GM12878 (cell line): Measurements from ENCODE around the gene ZNF652. TPM values are rescaled to one million over a fixed set of nuclear protein-coding genes. Genes with fewer than 3 reads are reported as not detected.

Experiments
- ATAC-seq: fragments of 200-7000 bp; cut with Tn5 transposase; 3 replicates; pipeline ENCODE4 v1.9.1; 2020; ENCODE audit warnings: mild to moderate bottlenecking, moderate library complexity
- BruUV-seq: library from RNA; stranded (reverse); fragments of 400-500 nt; replicated peaks from 2 replicates; lab custom pipeline; 2021; lab: Mats Ljungman, UMichigan
- CTCF ChIA-PET: fragments of 300-600 bp; sonication (Branson Sonifier 250); formaldehyde crosslinking; extraction: SDS; loops from one replicate; lab custom pipeline; 2021; ENCODE audit warnings: inconsistent platforms; lab: Yijun Ruan, JAX
- POLR2A ChIA-PET: fragments of 350-600 bp; formaldehyde crosslinking; extraction: SDS; loops from one replicate; lab custom pipeline; 2021; ENCODE audit warnings: inconsistent platforms; lab: Charles Lee
- RAD21 ChIA-PET: fragments of 300-600 bp; sonication (Branson Sonifier 250); formaldehyde crosslinking; loops from one replicate; lab custom pipeline; 2023; ENCODE audit warnings: antibody characterized with exemption; ENCODE audit not compliant: unreplicated experiment; lab: Charles Lee
- SMC1A ChIA-PET: fragments of 300-600 bp; sonication (Branson Sonifier 250); formaldehyde crosslinking; loops from one replicate; lab custom pipeline; 2023; ENCODE audit not compliant: unreplicated experiment, uncharacterized antibody; lab: Charles Lee
- DNase-seq: peaks from one replicate; pipeline ENCODE4 v3.0.0-alpha.2; 2011; ENCODE audit warnings: low read depth, low spot score
- FAIRE-seq: peaks from 3 replicates; lab custom pipeline; 2011; peaks lifted over from hg19 to GRCh38; lab: Jason Lieb, UNC
- H2AFZ ChIP-seq: 2 replicates; pipeline ENCODE4 v1.6.0; 2011; ENCODE audit warnings: low read depth, low read length, control low read depth; ENCODE audit not compliant: control insufficient read depth
- H3K27ac ChIP-seq: 2 replicates; pipeline ENCODE4 v1.5.1; 2011; ENCODE audit warnings: control low read depth; ENCODE audit not compliant: control insufficient read depth, insufficient read depth
- H3K27me3 ChIP-seq, 2 experiments: replicated peaks in 1 of 2; 2 replicates each; pipeline versions ENCODE4 v1.6.0 to v1.6.1; 2011; ENCODE audit warnings: low read length in 1 of 2; ENCODE audit not compliant: control insufficient read depth in 2 of 2, insufficient read depth in 2 of 2
- H3K36me3 ChIP-seq, 2 experiments: 2 replicates each; pipeline ENCODE4 v1.5.1; 2011; ENCODE audit warnings: low read length in 1 of 2; ENCODE audit not compliant: control insufficient read depth in 2 of 2, insufficient read depth in 2 of 2
- H3K4me1 ChIP-seq: 2 replicates; pipeline ENCODE4 v1.6.1; 2011; ENCODE audit warnings: mild to moderate bottlenecking, low read length, moderate library complexity, mixed read lengths; ENCODE audit not compliant: control insufficient read depth, insufficient read depth
- H3K4me2 ChIP-seq: 2 replicates; pipeline ENCODE4 v1.6.0; 2011; ENCODE audit warnings: control low read depth; ENCODE audit not compliant: control insufficient read depth, insufficient read depth
- H3K4me3 ChIP-seq: fragments of 200-600 bp; sonication (generic); 2 replicates; pipeline ENCODE4 v1.5.1; 2016
- H3K79me2 ChIP-seq: 2 replicates; pipeline ENCODE4 v1.6.0; 2011; ENCODE audit warnings: low read length; ENCODE audit not compliant: control insufficient read depth, insufficient read depth
- H3K9ac ChIP-seq: 2 replicates; pipeline ENCODE4 v1.8.0; 2011; ENCODE audit warnings: low read length, control low read depth, mixed read lengths; ENCODE audit not compliant: control insufficient read depth, insufficient read depth
- H3K9me3 ChIP-seq: replicated peaks from 3 replicates; pipeline ENCODE4 v1.5.1; 2011; ENCODE audit warnings: mild to moderate bottlenecking, low read length; ENCODE audit not compliant: control insufficient read depth, insufficient read depth
- H4K20me1 ChIP-seq: 2 replicates; pipeline ENCODE4 v1.6.0; 2011; ENCODE audit not compliant: control insufficient read depth, insufficient read depth
- BHLHE40 ChIP-seq, 2 experiments: fragments of 450-650 bp in 1 of 2; IDR thresholded peaks; 2 replicates each; pipeline ENCODE4 v1.6.1; 2011 to 2017; ENCODE audit warnings: low read depth in 2 of 2, borderline replicate concordance in 1 of 2, improper control_type of control experiment in 1 of 2, low read length in 1 of 2, mild to moderate bottlenecking in 1 of 2
- DPF2 ChIP-seq: fragments of 450-650 bp; IDR thresholded peaks from 2 replicates; pipeline ENCODE4 v1.6.1; 2017; ENCODE audit warnings: mild to moderate bottlenecking
- EED ChIP-seq: sonication (generic); IDR thresholded peaks from 2 replicates; pipeline ENCODE4 v1.6.1; 2016; ENCODE audit warnings: antibody characterized with exemption, low read depth
- EGR1 ChIP-seq, 2 experiments: IDR thresholded peaks; 1 replicate in 1 of 2; 2 replicates in 1 of 2; pipeline ENCODE4 v1.6.1; 2011 to 2012; ENCODE audit warnings: low read depth in 2 of 2, low read length in 2 of 2, borderline replicate concordance in 1 of 2, mild to moderate bottlenecking in 1 of 2, moderate library complexity in 1 of 2
- GATAD2B ChIP-seq: fragments of 450-650 bp; conservative IDR thresholded peaks from 2 replicates; pipeline ENCODE4 v1.6.1; 2017; ENCODE audit warnings: low read depth, mild to moderate bottlenecking, moderate library complexity
- IKZF1 ChIP-seq: fragments of 450-650 bp; conservative IDR thresholded peaks from 2 replicates; pipeline ENCODE4 v1.6.1; 2017; ENCODE audit warnings: antibody characterized with exemption, mild to moderate bottlenecking
- IKZF2 ChIP-seq, 2 experiments: fragments of 450-650 bp; IDR thresholded peaks; 2 replicates each; pipeline ENCODE4 v1.6.1; 2017; ENCODE audit warnings: mild to moderate bottlenecking in 2 of 2, moderate library complexity in 2 of 2
- NR2F1 ChIP-seq: fragments of 450-650 bp; conservative IDR thresholded peaks from 2 replicates; pipeline ENCODE4 v1.6.1; 2017; ENCODE audit warnings: mild to moderate bottlenecking
- PAX5 ChIP-seq: IDR thresholded peaks from 2 replicates; pipeline ENCODE4 v1.6.1; 2011; ENCODE audit warnings: low read depth, low read length, borderline replicate concordance
- RCOR1 ChIP-seq: conservative IDR thresholded peaks from 2 replicates; pipeline ENCODE4 v1.6.1; 2012; ENCODE audit warnings: low read depth, low read length, improper control_type of control experiment
- RFX5 ChIP-seq: IDR thresholded peaks from 2 replicates; pipeline ENCODE4 v1.6.1; 2011; ENCODE audit warnings: low read depth, low read length, improper control_type of control experiment
- SUZ12 ChIP-seq: fragments of 200-600 bp; sonication (generic); IDR thresholded peaks from one replicate; pipeline ENCODE4 v1.6.1; 2018; ENCODE audit warnings: antibody characterized with exemption, mild to moderate bottlenecking; ENCODE audit not compliant: unreplicated experiment
- whole genome bisulfite sequencing: methylation state at CpG from one replicate; pipeline ENCODE4 v1.1.6; 2016; ENCODE audit warnings: low lambda C conversion rate; ENCODE audit not compliant: insufficient replicate concordance, insufficient coverage; ENCODE audit errors: missing lambda C conversion rate; 5-methylcytosine and 5-hydroxymethylcytosine counted together
- in situ Hi-C: fragments of 300-500 bp; cut with MboI; formaldehyde crosslinking; loops from 9 replicates; pipeline ENCODE4 v1.14.3; 2018; ENCODE audit warnings: mixed read lengths
- intact Hi-C: fragments of 100-400 bp; cut with micrococcal nuclease; formaldehyde crosslinking; loops from one replicate; pipeline ENCODE4 v1.14.2; 2022; ENCODE audit not compliant: unreplicated experiment
- polyA plus RNA-seq, 11 experiments: library from polyadenylated mRNA; depleted of rRNA in 4 of 11; unstranded in 6 of 11; stranded (reverse) in 5 of 11; fragments of >200 nt; fragmentation: Nextera tagmentation in 4 of 11; fragmentation: Illumina TruSeq in 1 of 11; extraction: Ambion mirVana in 4 of 11; extraction: Trizol in 1 of 11; gene quantifications; 1 replicate in 1 of 11; 2 replicates in 10 of 11; pipeline versions ENCODE4 v1.2.1 to v1.2.3, GENCODE V29; 2011 to 2016; ENCODE audit warnings: inconsistent platforms in 2 of 11, missing spikeins in 2 of 11, low read depth in 1 of 11
- total RNA-seq, 4 experiments: library from RNA; depleted of rRNA in 3 of 4; stranded (reverse); fragments of >200 nt in 3 of 4; fragmentation: Illumina TruSeq in 1 of 4; extraction: Trizol in 1 of 4; gene quantifications; 2 replicates each; pipeline versions ENCODE4 v1.2.1 to v1.2.3, GENCODE V29; 2013 to 2021
- TF ChIP-seq, protein P1 (sequence below): fragments of 450-650 bp; IDR thresholded peaks from 2 replicates; pipeline ENCODE4 v1.6.1; 2017; ENCODE audit warnings: antibody characterized with exemption, mild to moderate bottlenecking, moderate library complexity
- TF ChIP-seq, protein P2 (sequence below): fragments of 450-650 bp; IDR thresholded peaks from 2 replicates; pipeline ENCODE4 v1.6.1; 2017; ENCODE audit warnings: mild to moderate bottlenecking, moderate library complexity

The ZNF652 gene
- total and polyA plus RNA-seq, 10 of the 15 experiments (the other 5 are each of a cell fraction or from before 2014, with no cell fraction given), result 3.4 to 13.1 (median 8.7) TPM

DNA sequence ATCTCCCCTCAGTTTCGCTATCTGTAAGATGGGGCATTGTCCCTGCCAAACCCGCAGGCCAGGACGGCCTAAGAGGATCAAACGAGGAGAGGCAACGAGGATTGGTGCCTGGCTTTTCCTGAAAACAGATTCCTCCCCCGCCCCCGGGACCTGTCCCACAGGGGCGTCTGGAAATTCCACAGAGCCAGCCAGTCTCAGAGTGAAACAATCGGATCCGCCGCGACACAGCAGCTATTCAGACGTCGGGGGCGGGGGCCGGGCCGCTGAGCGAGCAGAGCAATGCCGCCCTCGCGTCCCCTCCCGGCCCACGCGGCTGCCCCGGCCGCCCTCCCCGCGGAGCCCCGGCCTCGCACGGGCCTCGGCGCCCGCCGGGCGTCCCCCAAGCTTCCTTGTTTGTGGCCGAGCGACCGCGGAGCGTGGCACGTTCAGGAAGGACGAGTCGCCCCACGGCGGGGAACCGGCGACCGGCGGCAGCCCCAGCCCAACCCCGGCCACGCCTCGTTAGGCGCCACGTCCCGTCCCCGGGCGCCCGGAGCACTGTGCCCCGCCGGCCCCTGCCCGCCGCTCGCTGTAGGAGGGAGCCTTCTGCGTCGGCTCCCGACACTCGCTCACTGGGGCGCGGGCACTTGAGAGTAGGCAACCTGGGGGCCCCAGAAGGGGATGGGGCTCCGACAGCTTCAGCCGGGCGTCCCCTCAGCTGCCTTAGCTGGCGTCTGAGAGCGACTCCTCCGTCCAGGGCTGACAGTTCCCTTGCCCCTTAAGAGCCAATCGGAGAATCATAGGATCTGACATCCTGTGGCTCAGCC, 101.8 kb downstream of the ZNF652 start:
- H3K9ac ChIP-seq, result peak overlapping the region; percentile 52; the same call in 1 of the 2 replicates
- peak; percentile 88 for ATAC-seq
- H4K20me1 ChIP-seq, result no peaks in the 10 kb centered on the region
- no peaks in the 10 kb centered on the region for H3K36me3 ChIP-seq
- peaks cover 3% of the 10 kb centered on the region; the same call in 1 of the 2 replicates for H3K4me1 ChIP-seq
- peak overlapping the region; percentile 72 for H3K4me3 ChIP-seq
- no peak for FAIRE-seq
- 1% methylated on average over 41 of the region's 77 CpGs for WGBS
- CTCF ChIA-PET, result interaction anchor here (0.5 to 1.5 kb wide), 7 partner anchors 21 to 124 kb away, joined by 3 to 5 read pairs (median 3); no protein-coding TSS in a partner anchor
- H3K9me3 ChIP-seq, result no peaks in the 10 kb centered on the region
- no peaks in the 10 kb centered on the region for H3K79me2 ChIP-seq
- intact Hi-C loops, result no loop called here
- BruUV-seq, result no TSS peak
- H2AFZ ChIP-seq, result peak overlapping the region; percentile 63
- RAD21 ChIA-PET, result interaction anchor here (1.2 kb wide), 2 partner anchors 40 to 80 kb away, joined by 3 to 4 read pairs; no protein-coding TSS in a partner anchor
- H3K27ac ChIP-seq, result no peak overlapping the region
- SMC1A ChIA-PET, result no interaction called here
- H3K4me2 ChIP-seq, result peak overlapping the region; percentile 89
- no peak for DNase-seq
- H3K27me3 ChIP-seq, result peaks cover 2% of the 10 kb centered on the region in 2 experiments; a peak in 3 of 4 replicates
- in situ Hi-C loops, result no loop called here
- POLR2A ChIA-PET, result no interaction called here
- TF ChIP-seq RFX5 (no peak), IKZF1 (peak; percentile 71), DPF2 (0 out of 2 replicates have a peak, but pooled peaks have one; percentile 56), IKZF2 (IDR thresholded peaks at IDR 0.05) (peak in 1 of 2 experiments; percentile 14; a peak in 1 of 4 replicates), SUZ12 (peak; percentile 56), PAX5 (peak; percentile 58; the same call in 1 of the 2 replicates), EED (peak; percentile 3; the same call in 1 of the 2 replicates), EGR1 (IDR thresholded peaks at IDR 0.05; ENCODE audit: borderline replicate concordance in 1 of 2, low read depth in 2 of 2, low read length in 2 of 2) (peak in 1 of 2 experiments; percentile 12; a peak in 1 of 3 replicates), NR2F1 (0 out of 2 replicates have a peak, but pooled peaks have one; percentile 36), RCOR1 (no peak), GATAD2B (0 out of 2 replicates have a peak, but pooled peaks have one; percentile 26), BHLHE40 (IDR thresholded peaks at IDR 0.05; ENCODE audit: borderline replicate concordance in 1 of 2, low read depth in 2 of 2, low read length in 1 of 2) (peak; percentile 68 to 91; a peak in 3 of 4 replicates)
- TF ChIP-seq, protein P1, sequence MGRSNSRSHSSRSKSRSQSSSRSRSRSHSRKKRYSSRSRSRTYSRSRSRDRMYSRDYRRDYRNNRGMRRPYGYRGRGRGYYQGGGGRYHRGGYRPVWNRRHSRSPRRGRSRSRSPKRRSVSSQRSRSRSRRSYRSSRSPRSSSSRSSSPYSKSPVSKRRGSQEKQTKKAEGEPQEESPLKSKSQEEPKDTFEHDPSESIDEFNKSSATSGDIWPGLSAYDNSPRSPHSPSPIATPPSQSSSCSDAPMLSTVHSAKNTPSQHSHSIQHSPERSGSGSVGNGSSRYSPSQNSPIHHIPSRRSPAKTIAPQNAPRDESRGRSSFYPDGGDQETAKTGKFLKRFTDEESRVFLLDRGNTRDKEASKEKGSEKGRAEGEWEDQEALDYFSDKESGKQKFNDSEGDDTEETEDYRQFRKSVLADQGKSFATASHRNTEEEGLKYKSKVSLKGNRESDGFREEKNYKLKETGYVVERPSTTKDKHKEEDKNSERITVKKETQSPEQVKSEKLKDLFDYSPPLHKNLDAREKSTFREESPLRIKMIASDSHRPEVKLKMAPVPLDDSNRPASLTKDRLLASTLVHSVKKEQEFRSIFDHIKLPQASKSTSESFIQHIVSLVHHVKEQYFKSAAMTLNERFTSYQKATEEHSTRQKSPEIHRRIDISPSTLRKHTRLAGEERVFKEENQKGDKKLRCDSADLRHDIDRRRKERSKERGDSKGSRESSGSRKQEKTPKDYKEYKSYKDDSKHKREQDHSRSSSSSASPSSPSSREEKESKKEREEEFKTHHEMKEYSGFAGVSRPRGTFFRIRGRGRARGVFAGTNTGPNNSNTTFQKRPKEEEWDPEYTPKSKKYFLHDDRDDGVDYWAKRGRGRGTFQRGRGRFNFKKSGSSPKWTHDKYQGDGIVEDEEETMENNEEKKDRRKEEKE, result 0 out of 2 replicates have a peak, but pooled peaks have one; percentile 48
- TF ChIP-seq, protein P2, sequence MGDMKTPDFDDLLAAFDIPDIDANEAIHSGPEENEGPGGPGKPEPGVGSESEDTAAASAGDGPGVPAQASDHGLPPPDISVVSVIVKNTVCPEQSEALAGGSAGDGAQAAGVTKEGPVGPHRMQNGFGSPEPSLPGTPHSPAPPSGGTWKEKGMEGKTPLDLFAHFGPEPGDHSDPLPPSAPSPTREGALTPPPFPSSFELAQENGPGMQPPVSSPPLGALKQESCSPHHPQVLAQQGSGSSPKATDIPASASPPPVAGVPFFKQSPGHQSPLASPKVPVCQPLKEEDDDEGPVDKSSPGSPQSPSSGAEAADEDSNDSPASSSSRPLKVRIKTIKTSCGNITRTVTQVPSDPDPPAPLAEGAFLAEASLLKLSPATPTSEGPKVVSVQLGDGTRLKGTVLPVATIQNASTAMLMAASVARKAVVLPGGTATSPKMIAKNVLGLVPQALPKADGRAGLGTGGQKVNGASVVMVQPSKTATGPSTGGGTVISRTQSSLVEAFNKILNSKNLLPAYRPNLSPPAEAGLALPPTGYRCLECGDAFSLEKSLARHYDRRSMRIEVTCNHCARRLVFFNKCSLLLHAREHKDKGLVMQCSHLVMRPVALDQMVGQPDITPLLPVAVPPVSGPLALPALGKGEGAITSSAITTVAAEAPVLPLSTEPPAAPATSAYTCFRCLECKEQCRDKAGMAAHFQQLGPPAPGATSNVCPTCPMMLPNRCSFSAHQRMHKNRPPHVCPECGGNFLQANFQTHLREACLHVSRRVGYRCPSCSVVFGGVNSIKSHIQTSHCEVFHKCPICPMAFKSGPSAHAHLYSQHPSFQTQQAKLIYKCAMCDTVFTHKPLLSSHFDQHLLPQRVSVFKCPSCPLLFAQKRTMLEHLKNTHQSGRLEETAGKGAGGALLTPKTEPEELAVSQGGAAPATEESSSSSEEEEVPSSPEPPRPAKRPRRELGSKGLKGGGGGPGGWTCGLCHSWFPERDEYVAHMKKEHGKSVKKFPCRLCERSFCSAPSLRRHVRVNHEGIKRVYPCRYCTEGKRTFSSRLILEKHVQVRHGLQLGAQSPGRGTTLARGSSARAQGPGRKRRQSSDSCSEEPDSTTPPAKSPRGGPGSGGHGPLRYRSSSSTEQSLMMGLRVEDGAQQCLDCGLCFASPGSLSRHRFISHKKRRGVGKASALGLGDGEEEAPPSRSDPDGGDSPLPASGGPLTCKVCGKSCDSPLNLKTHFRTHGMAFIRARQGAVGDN, result no peak
